NCI-H446 (cell line): ENCODE measurements around the gene WDR38.
"Not testable (repeated sequence)": the region's sequence is repeated elsewhere in the genome, so short reads cannot be mapped to it uniquely, and the experiment has no call there.

Source experiments
- DNase-seq, 2 experiments: peaks; one replicate each; lab custom pipeline; 2025; lab: John Stamatoyannopoulos, UW

The WDR38 gene

GRCh38 chr9:124834591-124834990 lies 18.7 kb upstream of the WDR38 start:
- DNase-seq: no peak

DNA sequence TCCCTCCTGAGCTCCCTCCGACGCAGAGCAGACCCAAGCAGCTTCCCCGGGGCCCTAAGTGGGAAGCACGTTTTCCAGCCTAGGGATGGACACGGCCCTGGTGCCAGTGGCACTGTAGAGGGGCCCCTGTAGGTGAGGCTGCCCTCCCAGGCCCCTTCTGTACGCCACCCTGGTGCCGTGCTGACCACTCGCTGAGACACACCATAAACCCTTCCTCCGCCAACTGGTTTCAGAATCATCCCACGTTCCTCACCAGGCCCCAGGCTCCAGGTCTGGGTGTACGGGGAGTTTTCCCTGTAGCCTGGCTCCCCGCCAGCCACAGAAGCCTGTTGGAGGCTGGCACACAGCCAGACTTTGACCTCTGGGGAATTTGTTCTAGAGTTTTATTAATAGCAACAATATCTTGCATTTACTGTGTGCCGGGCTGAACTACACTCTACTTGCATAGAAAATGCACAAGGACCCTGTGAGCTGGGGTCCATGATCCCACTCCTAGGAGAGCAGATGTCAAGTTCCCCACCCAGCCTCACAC lies 18.2 kb upstream of the WDR38 start:
- DNase-seq: peak in 1 of 2 experiments; percentile 58

DNA sequence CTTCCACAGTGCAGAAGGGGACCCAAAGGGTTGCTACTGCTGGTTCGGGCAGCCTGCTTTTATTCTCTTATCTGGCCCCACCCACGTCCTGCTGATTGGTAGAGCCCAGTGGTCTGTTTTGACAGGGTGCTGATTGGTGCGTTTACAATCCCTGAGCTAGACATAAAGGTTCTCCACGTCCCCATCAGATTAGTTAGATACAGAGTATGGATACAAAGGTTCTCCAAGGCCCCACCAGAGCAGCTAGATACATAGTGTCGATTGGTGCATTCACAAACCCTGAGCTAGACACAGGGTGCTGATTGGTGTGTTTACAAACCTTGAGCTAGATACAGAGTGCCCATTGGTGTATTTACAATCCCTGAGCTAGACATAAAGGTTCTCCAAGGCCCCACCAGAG lies 15.1 kb upstream of the WDR38 start:
- DNase-seq: not testable (repeated sequence)

GRCh38 chr9:124838567-124839275 lies 14.5 kb upstream of the WDR38 start:
- DNase-seq: not testable (repeated sequence)

DNA sequence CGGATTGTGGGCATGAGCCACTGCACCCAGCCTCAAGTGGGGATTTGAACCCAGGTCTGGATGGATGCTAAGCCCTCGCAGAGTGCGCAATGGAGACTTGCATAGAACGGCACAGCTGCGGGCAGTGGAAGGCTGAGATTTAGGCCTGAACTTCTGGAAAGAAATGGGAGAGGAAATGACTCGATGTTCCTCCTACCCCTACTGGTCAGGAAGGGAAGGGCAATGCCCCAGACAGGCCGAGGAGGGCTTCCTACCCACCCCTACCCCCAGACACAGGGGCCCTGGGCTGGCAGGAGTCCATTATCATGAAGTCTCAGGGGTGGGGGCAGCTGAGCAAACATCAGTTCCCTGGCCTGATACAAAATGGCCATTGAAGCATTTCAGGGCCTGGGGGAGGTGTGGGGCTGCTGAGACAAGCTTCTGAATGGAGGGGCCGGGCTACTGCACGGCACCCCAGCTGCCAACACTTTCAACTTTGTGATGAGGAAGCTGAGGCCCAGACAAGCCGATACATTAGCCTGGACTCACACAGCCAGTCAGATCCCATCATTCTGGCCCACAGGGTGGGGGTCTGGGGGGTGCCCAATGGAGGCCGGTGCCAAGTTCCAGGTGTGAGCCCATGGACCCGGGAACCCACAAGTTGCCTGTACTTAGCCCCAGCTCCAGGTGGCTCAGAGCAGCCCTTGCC lies 13.5 kb upstream of the WDR38 start:
- DNase-seq: no peak

- DNase-seq: no peak
These were observed 12.9 kb upstream of the WDR38 start for GRCh38 chr9:124840300-124840833.

DNA sequence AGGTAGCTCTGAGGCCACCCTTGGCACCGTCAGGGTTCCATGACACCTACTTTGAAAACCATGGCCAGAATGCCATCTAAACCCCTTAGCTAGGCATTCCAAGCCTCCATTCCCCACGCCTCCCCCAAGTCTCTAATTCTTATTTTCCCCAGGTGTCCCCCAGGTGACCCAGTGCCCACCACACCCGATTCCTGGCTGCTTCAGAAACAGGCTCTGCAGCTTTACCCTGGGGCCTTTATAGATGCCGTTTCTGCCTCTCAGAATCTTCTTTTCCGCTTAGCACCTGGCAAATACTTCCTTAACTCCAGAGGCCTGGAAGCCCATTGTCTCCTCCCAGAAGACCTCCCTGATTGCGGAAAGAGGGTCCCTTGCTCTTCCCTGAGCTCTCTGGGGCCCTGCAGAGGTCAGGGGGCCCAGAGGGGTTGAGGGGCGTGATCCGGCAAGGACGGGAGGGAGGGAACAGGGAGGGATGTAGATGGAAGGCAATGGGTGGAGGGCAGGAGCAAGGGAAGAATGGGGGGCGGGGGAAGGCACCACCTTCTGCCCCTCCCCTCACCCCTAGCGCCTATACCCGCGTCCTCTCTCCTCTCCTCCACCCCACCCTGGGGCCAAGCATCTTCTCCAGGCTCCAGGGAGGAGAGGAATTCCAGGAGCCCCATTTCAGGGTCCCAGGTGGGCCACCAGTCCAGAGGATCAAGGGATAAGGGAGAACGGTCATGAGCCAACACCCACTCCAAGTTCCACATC lies 12.0 kb upstream of the WDR38 start:
- no peak for DNase-seq

DNA sequence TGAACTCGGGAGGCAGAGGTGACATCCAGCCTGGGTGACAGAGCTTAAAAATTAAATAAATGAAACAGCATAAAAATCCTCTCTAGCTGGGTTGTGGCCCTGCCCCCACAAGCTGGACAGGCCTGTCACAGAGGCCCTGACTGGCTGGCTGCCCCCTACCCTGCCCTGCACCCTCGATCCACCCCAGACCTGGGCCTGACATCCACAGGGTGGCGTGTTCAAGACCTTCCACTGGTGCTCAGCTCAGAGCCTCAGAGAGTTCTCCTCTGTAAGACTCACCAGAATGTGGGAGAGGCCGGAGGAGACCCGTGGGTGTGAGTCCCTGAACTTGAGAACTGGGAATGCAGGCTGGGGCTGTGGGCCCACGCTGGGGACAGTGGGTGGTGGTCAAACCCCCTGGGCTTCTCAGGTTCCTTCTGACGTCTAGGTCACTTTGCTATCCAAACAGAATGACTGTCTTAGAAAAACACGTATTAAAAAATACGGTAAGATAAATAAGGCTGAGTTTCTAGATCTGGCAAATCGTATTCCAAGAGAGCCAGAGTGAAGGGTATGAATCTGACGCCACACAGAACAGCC lies 9.7 kb upstream of the WDR38 start:
- DNase-seq: no peak

DNA sequence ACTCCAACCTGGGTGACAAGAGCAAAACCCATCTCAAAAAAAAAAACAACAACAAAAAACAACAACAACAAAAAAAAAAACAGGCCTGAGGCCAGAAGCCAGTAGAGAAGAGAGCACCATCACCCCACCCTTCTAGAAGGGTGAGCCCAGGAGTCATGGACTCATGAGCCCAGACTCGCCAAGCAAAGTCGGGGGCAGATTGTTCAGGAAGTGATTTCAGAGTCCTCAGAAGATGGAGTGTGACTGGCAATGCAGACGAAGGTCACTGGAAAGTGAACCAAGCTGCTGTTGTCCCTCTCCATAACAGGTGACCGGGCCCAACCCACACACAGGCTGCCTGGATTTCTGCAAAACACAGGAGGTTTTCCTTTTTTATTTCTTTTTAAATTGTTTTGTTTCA lies 9.0 kb upstream of the WDR38 start:
- DNase-seq: no peak

DNA sequence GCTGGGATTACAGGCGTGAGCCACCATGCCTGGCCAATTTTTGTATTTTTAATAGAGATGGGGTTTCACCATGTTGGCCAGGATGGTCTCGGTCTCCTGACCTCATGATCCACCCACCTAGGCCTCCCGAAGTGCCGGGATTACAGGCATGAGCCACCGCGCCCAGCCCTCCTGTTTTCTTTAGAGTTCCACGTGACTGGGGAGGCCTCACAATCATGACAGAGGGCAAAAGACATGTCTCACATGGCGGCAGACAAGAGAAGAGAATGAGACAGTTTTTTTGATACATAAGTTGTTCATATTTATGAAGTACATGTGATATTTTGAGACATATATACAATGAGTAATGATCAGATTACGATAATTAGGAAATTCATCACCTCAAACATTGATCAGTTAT lies 6.8 kb upstream of the WDR38 start:
- not testable (repeated sequence) for DNase-seq

DNA sequence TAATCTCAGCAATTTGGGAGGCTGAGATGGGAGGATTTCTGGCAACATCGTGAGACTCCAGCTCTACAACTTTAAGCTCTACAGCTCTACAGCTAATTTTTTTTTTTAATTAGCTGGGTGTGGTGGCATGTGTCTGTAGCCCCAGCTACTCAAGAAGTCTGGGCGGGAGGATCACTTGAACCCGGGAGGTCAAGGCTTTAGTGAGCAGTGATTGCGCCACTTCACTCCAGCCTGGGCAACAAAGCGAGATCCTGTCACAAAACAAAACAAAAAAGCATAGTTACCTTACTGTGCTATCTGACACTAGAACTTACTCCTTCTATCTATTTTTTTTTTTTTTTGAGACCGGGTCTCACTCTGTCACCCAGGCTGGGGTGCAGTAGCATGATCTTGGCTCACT lies 6.3 kb upstream of the WDR38 start:
- no peak for DNase-seq

DNA sequence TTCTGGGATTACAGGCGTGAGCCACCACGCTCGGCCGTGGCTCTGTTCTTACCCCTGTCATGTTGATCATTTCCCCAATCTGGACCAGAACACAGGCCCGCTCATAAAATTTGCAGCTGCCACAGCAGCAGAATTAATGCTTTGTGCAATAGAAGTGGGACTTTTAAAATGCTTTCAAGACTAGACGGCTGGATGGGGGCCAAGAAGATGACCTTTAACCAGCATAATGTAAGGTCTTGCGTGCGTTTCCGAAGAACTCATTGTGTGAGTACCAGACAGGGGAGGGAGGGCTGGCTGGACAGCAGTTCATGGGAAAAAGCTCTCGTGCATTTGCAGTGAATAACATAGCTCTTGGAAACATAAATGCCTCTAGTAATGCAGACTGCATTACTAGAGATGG lies 3.5 kb upstream of the WDR38 start:
- no peak for DNase-seq

GRCh38 chr9:124852121-124852828 lies 985 bp upstream of the WDR38 start:
- DNase-seq: no peak

DNA sequence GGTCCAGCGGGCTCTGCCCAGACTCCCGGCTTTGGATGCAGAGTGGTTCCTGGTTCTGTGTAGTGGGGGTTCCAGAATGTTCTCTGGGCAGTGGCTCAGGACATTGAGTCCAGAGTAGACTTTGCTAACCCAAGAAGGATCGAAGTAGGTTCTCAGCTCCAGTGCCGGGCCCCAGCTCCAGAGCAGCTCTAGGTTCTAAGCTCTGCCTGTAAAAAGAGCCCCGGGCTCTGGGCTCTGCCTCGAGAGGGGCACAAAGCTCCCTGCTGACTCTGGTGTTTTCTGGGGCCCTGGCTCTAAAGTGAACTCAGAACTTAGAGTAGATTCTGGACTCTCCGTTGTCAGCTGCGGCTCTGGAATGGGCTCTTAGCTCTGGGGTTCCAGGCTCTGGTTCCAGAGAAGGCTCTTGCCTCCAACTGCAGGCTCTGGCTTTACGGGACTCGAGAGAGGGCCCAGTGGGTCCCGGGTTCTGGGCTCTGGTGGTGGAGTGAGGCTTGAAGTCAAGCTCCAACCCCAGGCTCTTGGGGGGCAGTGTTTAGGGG lies 414 bp downstream of the WDR38 start:
- DNase-seq: no peak

DNA sequence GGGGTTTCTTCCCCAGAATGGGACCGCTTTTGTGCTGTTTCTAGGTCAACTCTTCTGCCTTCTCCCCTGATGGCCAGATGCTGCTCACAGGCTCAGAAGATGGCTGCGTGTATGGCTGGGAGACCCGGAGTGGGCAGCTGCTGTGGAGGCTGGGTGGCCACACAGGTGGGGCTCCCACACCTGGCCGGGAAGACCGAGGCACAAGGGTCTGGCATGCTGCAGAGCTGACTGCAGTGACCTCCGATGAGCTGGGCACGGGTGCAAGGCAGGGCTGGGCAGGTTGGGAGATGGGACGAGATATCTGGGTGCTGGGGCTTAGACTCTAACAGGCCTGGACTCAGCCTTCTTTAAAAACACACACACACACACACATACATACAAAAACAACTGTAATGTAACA lies 901 bp downstream of the WDR38 start:
- DNase-seq: no peak

DNA sequence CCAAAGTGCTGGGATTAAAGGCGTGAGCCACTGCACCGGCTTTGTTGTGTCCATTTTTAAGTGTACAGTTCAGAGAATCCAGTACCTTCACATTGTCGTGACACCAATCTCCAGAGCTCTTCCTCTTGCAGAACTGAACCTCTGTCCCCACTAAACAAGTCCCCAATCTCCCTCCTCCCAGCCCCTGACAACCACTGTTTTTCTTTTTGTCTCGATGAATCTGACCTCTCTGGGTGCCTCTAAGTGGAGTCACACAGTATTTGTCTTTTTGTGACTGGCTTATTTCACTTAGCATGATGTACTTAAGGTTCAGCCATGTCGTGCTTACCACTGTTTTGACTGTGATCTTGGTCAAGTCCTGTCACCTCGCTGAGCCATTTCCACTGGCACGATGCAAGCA lies 1.6 kb downstream of the WDR38 start:
- no peak for DNase-seq

- no peak for DNase-seq
These were observed 2.3 kb downstream of the WDR38 start for GRCh38 chr9:124855566-124855943.

GRCh38 chr9:124855944-124856765 lies 2.9 kb downstream of the WDR38 start:
- no peak for DNase-seq

DNA sequence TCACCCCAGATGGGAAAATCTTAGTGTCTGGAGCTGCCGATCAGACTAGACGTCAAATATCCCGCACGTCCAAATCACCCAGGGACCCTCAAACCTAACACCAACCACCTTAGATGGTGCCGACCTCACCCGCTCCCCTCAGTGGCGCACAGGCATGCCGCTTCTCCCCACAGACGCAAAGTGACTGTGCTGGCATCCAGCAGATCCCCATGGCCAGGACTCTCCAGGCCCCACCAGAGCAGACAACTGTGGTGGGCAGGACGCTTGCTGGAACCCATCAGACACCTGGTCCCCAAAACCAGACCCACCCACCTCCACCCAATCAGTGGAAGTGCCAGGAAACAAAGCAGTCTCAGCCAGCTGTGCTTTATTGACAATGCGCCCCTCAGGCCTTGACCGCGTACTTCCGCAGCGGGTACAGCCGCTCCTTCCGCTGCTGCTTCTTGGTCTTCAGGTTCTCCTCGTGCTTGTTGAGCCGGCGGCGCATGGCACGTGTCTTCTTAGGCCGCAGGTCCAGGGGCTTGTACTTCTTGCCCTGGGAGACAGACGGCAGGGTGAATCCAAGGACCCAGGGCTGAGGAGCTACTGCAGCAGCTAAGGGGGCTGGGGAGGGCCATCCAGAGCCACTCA lies 4.4 kb downstream of the WDR38 start:
- DNase-seq: no peak
